ENCODE results near the gene ZNF28. TPM values are rescaled to one million over a fixed set of nuclear protein-coding genes. Genes with fewer than 3 reads are reported as not detected.
"Not testable (repeated sequence)": the region's sequence is repeated elsewhere in the genome, so short reads cannot be mapped to it uniquely, and the experiment has no call there.

Gene ZNF28
- total and polyA plus RNA-seq, 9 donors, result 4.6 to 14.9 (median 8.6) TPM

GRCh38 chr19:52829866-52830265 lies 8.4 kb upstream of the ZNF28 start:
- H3K36me3 ChIP-seq (ENCODE audit: control insufficient read depth, insufficient read depth, low read length); H3K27ac ChIP-seq (ENCODE audit: low read length); H3K4me1 ChIP-seq (ENCODE audit: control insufficient read depth, insufficient read depth, low read length); H3K27me3 ChIP-seq (ENCODE audit: control insufficient read depth, insufficient read depth, low read length); DNase-seq; H3K9me3 ChIP-seq (replicated peaks; ENCODE audit: control insufficient read depth, low read depth, low read length); H3K4me3 ChIP-seq (ENCODE audit: low read length): not testable (repeated sequence)
- WGBS (ENCODE audit: insufficient coverage), result 90% methylated on average over 2 of the region's 7 CpGs

- Histone ChIP-seq H3K4me3 (ENCODE audit: low read length) (no peak overlapping the region), H3K27me3 (ENCODE audit: control insufficient read depth, insufficient read depth, low read length) (peaks cover 2% of the 10 kb centered on the region), H3K27ac (ENCODE audit: low read length) (no peak overlapping the region), H3K9me3 (replicated peaks; ENCODE audit: control insufficient read depth, low read depth, low read length) (no peaks in the 10 kb centered on the region), H3K4me1 (ENCODE audit: control insufficient read depth, insufficient read depth, low read length) (no peaks in the 10 kb centered on the region), H3K36me3 (ENCODE audit: control insufficient read depth, insufficient read depth, low read length) (no peaks in the 10 kb centered on the region)
- DNase-seq, result no peak
- 96% methylated on average over 3 of the region's 5 CpGs for WGBS (ENCODE audit: insufficient coverage)
Observed at GRCh38 chr19:52825765-52826164, 4.3 kb upstream of the ZNF28 start.

- Histone ChIP-seq H3K4me3 (ENCODE audit: low read length) (no peak overlapping the region), H3K36me3 (ENCODE audit: control insufficient read depth, insufficient read depth, low read length) (no peaks in the 10 kb centered on the region), H3K27ac (ENCODE audit: low read length) (no peak overlapping the region), H3K4me1 (ENCODE audit: control insufficient read depth, insufficient read depth, low read length) (no peaks in the 10 kb centered on the region), H3K9me3 (replicated peaks; ENCODE audit: control insufficient read depth, low read depth, low read length) (no peaks in the 10 kb centered on the region), H3K27me3 (ENCODE audit: control insufficient read depth, insufficient read depth, low read length) (peaks cover 2% of the 10 kb centered on the region)
- WGBS (ENCODE audit: insufficient coverage), result 100% methylated on average over 1 of the region's 12 CpGs
- DNase-seq, result no peak
Observed at GRCh38 chr19:52823676-52824075, 2.2 kb upstream of the ZNF28 start.

GRCh38 chr19:52820472-52821203 lies 795 bp downstream of the ZNF28 start:
- not testable (repeated sequence) for H3K4me1 ChIP-seq (ENCODE audit: control insufficient read depth, insufficient read depth, low read length); H3K27me3 ChIP-seq (ENCODE audit: control insufficient read depth, insufficient read depth, low read length); H3K9me3 ChIP-seq (replicated peaks; ENCODE audit: control insufficient read depth, low read depth, low read length); H3K36me3 ChIP-seq (ENCODE audit: control insufficient read depth, insufficient read depth, low read length)
- Histone ChIP-seq H3K4me3 (ENCODE audit: low read length) (peak overlapping the region; percentile 65), H3K27ac (ENCODE audit: low read length) (peak overlapping the region; percentile 62)
- peak; percentile 35 for DNase-seq
- WGBS (ENCODE audit: insufficient coverage), result 1% methylated on average over 9 of the region's 19 CpGs

DNA sequence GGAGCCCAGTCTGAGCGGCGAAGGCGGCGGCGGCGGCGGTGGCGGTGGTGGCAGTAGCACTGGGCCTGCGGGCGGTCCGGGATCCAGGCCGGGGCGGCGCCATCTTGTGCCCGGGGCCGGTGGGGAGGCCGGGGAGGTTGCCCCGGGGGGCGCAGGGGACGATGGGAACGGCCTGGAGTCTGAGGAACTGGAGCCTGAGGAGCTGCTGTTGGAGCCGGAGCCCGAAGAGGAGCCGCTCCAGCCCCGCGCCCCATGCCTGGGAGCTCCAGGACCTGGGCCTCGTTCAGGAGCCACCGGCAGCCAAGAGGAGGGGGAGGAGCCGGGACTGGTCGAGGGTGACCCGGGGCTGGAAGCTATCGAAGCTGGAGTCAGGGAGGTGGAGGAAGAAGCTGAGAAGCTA lies 11.6 kb downstream of the ZNF28 start:
- Histone ChIP-seq H3K4me3 (ENCODE audit: low read length) (no peak overlapping the region), H3K27ac (ENCODE audit: low read length) (no peak overlapping the region), H3K4me1 (ENCODE audit: control insufficient read depth, insufficient read depth, low read length) (no peaks in the 10 kb centered on the region), H3K9me3 (replicated peaks; ENCODE audit: control insufficient read depth, low read depth, low read length) (no peaks in the 10 kb centered on the region), H3K27me3 (ENCODE audit: control insufficient read depth, insufficient read depth, low read length) (no peaks in the 10 kb centered on the region), H3K36me3 (ENCODE audit: control insufficient read depth, insufficient read depth, low read length) (peaks cover 22% of the 10 kb centered on the region)
- 93% methylated on average over 32 of the region's 32 CpGs for WGBS (ENCODE audit: insufficient coverage)
- DNase-seq, result no peak

DNA sequence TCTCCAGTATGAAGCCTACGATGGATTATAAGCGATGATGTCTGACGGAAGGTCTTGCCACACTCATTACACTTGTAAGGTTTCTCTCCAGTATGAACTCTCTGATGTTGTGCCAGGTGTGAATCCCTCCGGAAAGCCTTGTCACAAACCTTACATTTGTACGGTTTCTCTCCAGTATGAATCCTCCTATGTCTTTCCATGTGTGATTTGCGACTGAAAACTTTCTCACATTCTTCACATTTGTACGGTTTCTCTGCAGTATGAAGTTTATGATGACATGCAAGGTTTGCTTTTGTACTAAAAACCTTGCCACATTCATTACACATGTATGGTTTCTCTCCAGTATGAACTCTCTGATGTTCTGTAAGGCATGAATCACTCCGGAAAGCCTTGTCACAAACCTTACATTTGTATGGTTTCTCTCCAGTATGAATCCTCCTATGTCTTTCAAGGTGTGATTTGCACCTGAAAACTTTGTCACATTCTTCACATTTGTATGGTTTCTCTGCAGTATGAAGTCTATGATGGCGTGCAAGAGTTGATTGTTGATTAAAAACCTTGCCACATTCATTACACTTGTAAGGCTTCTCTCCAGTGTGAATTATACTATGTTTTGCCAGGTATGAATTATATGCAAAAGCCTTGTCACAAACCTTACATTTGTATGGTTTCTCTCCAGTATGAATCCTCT lies 21.3 kb downstream of the ZNF28 start:
- Histone ChIP-seq H3K36me3 (ENCODE audit: control insufficient read depth, insufficient read depth, low read length) (peaks cover 32% of the 10 kb centered on the region), H3K9me3 (replicated peaks; ENCODE audit: control insufficient read depth, low read depth, low read length) (peaks cover 61% of the 10 kb centered on the region)
- H3K4me1 ChIP-seq (ENCODE audit: control insufficient read depth, insufficient read depth, low read length); DNase-seq; H3K27me3 ChIP-seq (ENCODE audit: control insufficient read depth, insufficient read depth, low read length); H3K27ac ChIP-seq (ENCODE audit: low read length); H3K4me3 ChIP-seq (ENCODE audit: low read length): not testable (repeated sequence)
- WGBS (ENCODE audit: insufficient coverage), result 100% methylated on average over 2 of the region's 9 CpGs

DNA sequence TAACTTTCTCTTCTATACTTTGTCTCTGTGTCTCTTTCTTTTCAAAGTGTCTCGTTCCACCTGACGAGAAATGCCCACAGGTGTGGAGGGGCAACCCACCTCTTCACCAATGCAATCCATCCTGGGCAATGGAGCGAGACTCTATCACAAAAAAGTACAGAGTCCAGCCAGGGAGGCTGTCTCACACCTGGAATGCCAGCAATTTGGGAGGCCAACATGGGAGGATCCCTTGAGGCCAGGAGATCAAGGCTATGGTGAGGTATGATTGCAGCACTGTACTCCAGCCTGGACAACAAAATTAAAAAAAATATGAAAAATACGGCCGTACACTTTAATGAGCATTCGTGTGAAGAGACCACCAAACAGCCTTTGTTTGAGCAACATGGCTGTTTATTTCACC lies 32.0 kb downstream of the ZNF28 start:
- Histone ChIP-seq H3K36me3 (ENCODE audit: control insufficient read depth, insufficient read depth, low read length) (no peaks in the 10 kb centered on the region), H3K9me3 (replicated peaks; ENCODE audit: control insufficient read depth, low read depth, low read length) (no peaks in the 10 kb centered on the region), H3K27me3 (ENCODE audit: control insufficient read depth, insufficient read depth, low read length) (no peaks in the 10 kb centered on the region), H3K4me3 (ENCODE audit: low read length) (no peak overlapping the region), H3K4me1 (ENCODE audit: control insufficient read depth, insufficient read depth, low read length) (peaks cover 9% of the 10 kb centered on the region), H3K27ac (ENCODE audit: low read length) (no peak overlapping the region)
- DNase-seq, result no peak
- WGBS (ENCODE audit: insufficient coverage), result 96% methylated on average over 3 of the region's 6 CpGs

DNA sequence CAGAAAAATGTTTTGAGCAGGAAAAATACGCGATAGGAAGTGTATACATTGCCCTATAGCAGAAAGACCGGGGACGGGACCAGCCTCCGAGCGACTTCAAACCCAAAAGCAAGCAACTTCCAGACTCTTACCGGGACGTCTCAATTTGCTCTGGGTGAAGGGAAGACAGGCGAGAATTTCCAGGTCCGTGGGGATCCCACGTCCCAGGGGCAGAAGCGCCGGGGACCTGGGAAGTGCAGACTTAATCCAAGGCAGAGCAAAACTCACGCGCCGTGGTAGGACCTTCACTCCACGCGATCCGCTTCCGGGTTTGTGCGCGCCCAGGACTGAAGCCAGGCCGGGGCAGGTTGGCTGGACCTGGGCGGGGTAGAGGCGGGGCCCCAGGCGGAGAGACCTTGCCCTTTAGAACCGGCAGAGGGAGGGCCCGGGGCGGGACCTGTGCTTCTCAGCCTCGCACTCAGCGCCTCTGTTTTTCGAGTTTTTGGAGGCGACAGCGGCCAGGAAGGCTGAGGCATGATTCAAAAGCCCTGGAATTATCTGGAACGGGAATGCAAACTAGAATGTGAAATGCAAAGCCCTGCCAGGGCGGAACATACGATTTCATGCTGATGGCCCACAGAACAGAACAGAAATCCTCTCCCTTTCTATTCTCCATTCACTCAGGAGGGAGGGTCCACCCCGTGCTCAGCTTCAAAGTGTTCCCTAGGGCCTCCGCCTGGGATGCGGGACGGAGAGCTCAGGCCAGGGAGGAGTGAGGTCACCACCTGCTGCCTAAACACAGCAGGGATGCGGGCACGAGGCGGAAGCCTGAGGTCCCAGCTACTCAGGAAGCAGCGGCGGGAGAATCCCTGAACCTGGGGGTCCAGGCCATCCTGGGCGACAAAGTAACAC lies 34.7 kb downstream of the ZNF28 start, which contains the start of gene ZNF600:
Gene ZNF600 (minus strand): TSS at position 328 of the 891 bp plus-strand sequence. CDS start 7,903 bp downstream, outside the sequence.
- peak; percentile 80 for DNase-seq
- peak within 1 kb of the TSS; percentile 59 for H3K4me3 ChIP-seq (ENCODE audit: low read length)
- under 1% methylated on average over 36 of the region's 47 CpGs for WGBS (ENCODE audit: insufficient coverage)
- H3K9me3 ChIP-seq (replicated peaks; ENCODE audit: control insufficient read depth, low read depth, low read length); H3K36me3 ChIP-seq (ENCODE audit: control insufficient read depth, insufficient read depth, low read length); H3K4me1 ChIP-seq (ENCODE audit: control insufficient read depth, insufficient read depth, low read length); H3K27me3 ChIP-seq (ENCODE audit: control insufficient read depth, insufficient read depth, low read length): not testable (repeated sequence)
- H3K27ac ChIP-seq (ENCODE audit: low read length), result peak within 1 kb of the TSS; percentile 29

DNA sequence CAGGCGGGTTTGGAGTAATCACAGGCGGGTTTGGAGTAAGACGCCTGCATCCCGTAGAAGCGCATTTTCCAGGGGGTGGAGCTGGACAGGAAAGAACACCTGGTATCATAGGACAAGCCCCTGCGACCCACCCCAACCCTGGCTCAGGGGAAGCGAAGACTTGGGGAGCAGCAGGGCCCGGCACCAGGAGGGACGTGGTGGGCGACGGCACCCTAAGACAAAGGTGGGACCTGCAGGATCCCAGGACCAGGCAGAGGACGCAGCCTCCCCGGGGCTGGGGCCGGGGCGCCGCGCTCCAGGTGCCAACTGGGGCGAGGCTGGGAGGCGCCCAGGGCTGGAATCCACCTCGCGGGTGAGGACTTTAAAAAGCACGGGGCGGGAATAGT lies 35.4 kb downstream of the ZNF28 start:
- no peaks in the 10 kb centered on the region for H3K9me3 ChIP-seq (replicated peaks; ENCODE audit: control insufficient read depth, low read depth, low read length)
- DNase-seq, result peak; percentile 11
- H3K4me1 ChIP-seq (ENCODE audit: control insufficient read depth, insufficient read depth, low read length), result peaks cover 9% of the 10 kb centered on the region
- 2% methylated on average over 22 of the region's 23 CpGs for WGBS (ENCODE audit: insufficient coverage)
- no peaks in the 10 kb centered on the region for H3K36me3 ChIP-seq (ENCODE audit: control insufficient read depth, insufficient read depth, low read length)
- peak overlapping the region; percentile 59 for H3K4me3 ChIP-seq (ENCODE audit: low read length)
- H3K27ac ChIP-seq (ENCODE audit: low read length), result peak overlapping the region; percentile 29
- no peaks in the 10 kb centered on the region for H3K27me3 ChIP-seq (ENCODE audit: control insufficient read depth, insufficient read depth, low read length)

DNA sequence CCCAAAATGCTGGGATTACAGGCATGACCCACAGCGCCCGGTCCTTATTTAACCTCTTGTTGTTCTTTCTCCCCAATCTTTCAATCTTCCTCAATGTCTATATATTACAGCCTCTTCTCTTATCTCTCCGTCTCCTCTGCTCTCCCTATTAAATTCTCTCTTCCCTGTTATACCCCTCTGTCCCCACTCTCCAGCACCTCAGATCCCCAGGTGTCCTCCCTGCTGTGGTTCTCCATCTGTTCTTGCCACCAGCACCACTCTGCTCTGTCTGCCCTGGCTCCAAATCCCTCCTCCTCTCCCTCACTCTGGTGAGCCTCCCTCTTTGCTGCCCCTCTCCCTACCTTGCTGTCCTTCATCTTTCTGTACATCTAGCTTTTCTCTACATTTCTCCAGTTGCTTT lies 35.9 kb downstream of the ZNF28 start:
- no peak for DNase-seq
- no peaks in the 10 kb centered on the region for H3K27me3 ChIP-seq (ENCODE audit: control insufficient read depth, insufficient read depth, low read length)
- no peaks in the 10 kb centered on the region for H3K9me3 ChIP-seq (replicated peaks; ENCODE audit: control insufficient read depth, low read depth, low read length)
- no peak overlapping the region for H3K27ac ChIP-seq (ENCODE audit: low read length)
- peaks cover 9% of the 10 kb centered on the region for H3K4me1 ChIP-seq (ENCODE audit: control insufficient read depth, insufficient read depth, low read length)
- no peaks in the 10 kb centered on the region for H3K36me3 ChIP-seq (ENCODE audit: control insufficient read depth, insufficient read depth, low read length)
- 51% methylated on average over 3 of the region's 3 CpGs for WGBS (ENCODE audit: insufficient coverage)
- no peak overlapping the region for H3K4me3 ChIP-seq (ENCODE audit: low read length)
